HepG2 (cell line): ENCODE results near the gene ZNF669. TPM values are rescaled to one million over a fixed set of nuclear protein-coding genes. Genes with fewer than 3 reads are reported as not detected.
A peak's percentile ranks its signal among the peaks of the same experiment; 100 is the strongest.

Source experiments
- ATAC-seq: fragments of 200-7000 bp; cut with Tn5 transposase; 3 replicates; pipeline ENCODE4 v1.9.1; 2020; ENCODE audit warnings: mild to moderate bottlenecking, moderate library complexity
- BruUV-seq: library from RNA; stranded (reverse); fragments of 400-500 nt; replicated peaks from 2 replicates; lab custom pipeline; 2021; lab: Mats Ljungman, UMichigan
- CTCF ChIA-PET: fragments of 300-600 bp; formaldehyde crosslinking; extraction: SDS; loops from one replicate; lab custom pipeline; 2021; ENCODE audit warnings: low total read pairs, inconsistent platforms, low intra/inter-chr PET ratio; lab: Yijun Ruan, JAX
- POLR2A ChIA-PET: fragments of 350-600 bp; sonication (Branson Sonifier 250); formaldehyde crosslinking; loops from one replicate; lab custom pipeline; 2020; ENCODE audit warnings: antibody characterized with exemption, inconsistent platforms; lab: Yijun Ruan, JAX
- DNase-seq: peaks from one replicate; pipeline ENCODE4 v3.0.0-alpha.2; 2015; ENCODE audit warnings: low spot score
- FAIRE-seq: peaks from 3 replicates; lab custom pipeline; 2011; peaks lifted over from hg19 to GRCh38; lab: Jason Lieb, UNC
- H2AFZ ChIP-seq: one replicate; pipeline ENCODE4 v1.6.1; 2011; ENCODE audit warnings: low read length, inconsistent platforms
- H3K27ac ChIP-seq: fragments of 300-600 bp; 3 replicates; pipeline ENCODE4 v1.8.0; 2011; ENCODE audit warnings: mixed run types, mild to moderate bottlenecking, mixed read lengths, low read length, inconsistent platforms; ENCODE audit not compliant: insufficient read depth; ENCODE audit errors: extremely low read length
- H3K27me3 ChIP-seq, 2 experiments: fragments of 200-600 bp in 1 of 2; 2 replicates in 1 of 2; 3 replicates in 1 of 2; pipeline versions ENCODE4 v1.6.0 to v1.8.0; 2011; ENCODE audit warnings: low read length in 2 of 2, mild to moderate bottlenecking in 2 of 2, moderate library complexity in 2 of 2, inconsistent platforms in 1 of 2; ENCODE audit not compliant: insufficient read depth in 2 of 2, control insufficient read depth in 1 of 2
- H3K36me3 ChIP-seq, 2 experiments: fragments of 200-600 bp in 1 of 2; replicated peaks in 1 of 2; 2 replicates in 1 of 2; 3 replicates in 1 of 2; pipeline versions ENCODE4 v1.5.1 to v1.8.0; 2011; ENCODE audit warnings: low read length in 2 of 2, inconsistent platforms in 1 of 2; ENCODE audit not compliant: insufficient read depth in 2 of 2, control insufficient read depth in 1 of 2
- H3K4me1 ChIP-seq: 2 replicates; pipeline ENCODE4 v1.5.1; 2012; ENCODE audit warnings: low read length, inconsistent platforms; ENCODE audit not compliant: insufficient read depth
- H3K4me2 ChIP-seq: 2 replicates; pipeline ENCODE4 v1.6.0; 2011; ENCODE audit warnings: low read depth, low read length, inconsistent platforms
- H3K4me3 ChIP-seq, 3 experiments: fragments of 200-600 bp in 1 of 3; sonication (generic), shearing (Covaris generic) in 1 of 3; replicated peaks in 1 of 3; 2 replicates each; pipeline ENCODE4 v1.5.1; 2011 to 2016; ENCODE audit warnings: low read length in 3 of 3, inconsistent platforms in 2 of 3, low read depth in 2 of 3, mild to moderate bottlenecking in 2 of 3, control low read depth in 1 of 3, mixed read lengths in 1 of 3; ENCODE audit not compliant: insufficient read depth in 1 of 3
- H3K79me2 ChIP-seq: one replicate; pipeline ENCODE4 v1.6.1; 2011; ENCODE audit warnings: low read length, inconsistent platforms; ENCODE audit not compliant: insufficient read depth
- H3K9ac ChIP-seq: 2 replicates; pipeline ENCODE4 v1.6.0; 2011; ENCODE audit warnings: mild to moderate bottlenecking, low read depth, low read length, inconsistent platforms; ENCODE audit not compliant: insufficient read depth
- H3K9me3 ChIP-seq: 2 replicates; pipeline ENCODE4 v1.5.1; 2012; ENCODE audit warnings: mild to moderate bottlenecking, low read length
- H4K20me1 ChIP-seq: 2 replicates; pipeline ENCODE4 v1.6.0; 2011; ENCODE audit warnings: inconsistent platforms, mild to moderate bottlenecking, low read length, moderate library complexity; ENCODE audit not compliant: insufficient read depth
- EP300 ChIP-seq, 3 experiments: sonication (generic) in 1 of 3; formaldehyde crosslinking in 1 of 3; IDR thresholded peaks; 2 replicates each; pipeline versions ENCODE4 v1.5.1 to v1.6.1; 2011 to 2020; ENCODE audit warnings: low read depth in 2 of 3, low read length in 2 of 3, borderline replicate concordance in 1 of 3, improper control_type of control experiment in 1 of 3, mild to moderate bottlenecking in 1 of 3, missing genetic modification reagents in 1 of 3, moderate library complexity in 1 of 3
- JUND ChIP-seq: sonication (generic); formaldehyde crosslinking; IDR thresholded peaks from 2 replicates; pipeline ENCODE4 v1.8.0; 2022; ENCODE audit warnings: mild to moderate bottlenecking, missing genetic modification reagents
- PCBP2 ChIP-seq: fragments of 200-400 bp; formaldehyde crosslinking; optimal IDR thresholded peaks from 2 replicates; pipeline ENCODE3; 2018; ENCODE audit warnings: low read length, low read depth; ENCODE audit not compliant: poor library complexity, severe bottlenecking
- ZBTB8A ChIP-seq: sonication (generic); formaldehyde crosslinking; IDR thresholded peaks from 2 replicates; pipeline ENCODE4 v1.4.0; 2020; ENCODE audit warnings: mild to moderate bottlenecking, low read depth, missing genetic modification reagents, borderline replicate concordance
- ZHX1 ChIP-seq: sonication (generic); formaldehyde crosslinking; IDR thresholded peaks from 2 replicates; pipeline ENCODE4 v1.8.1; 2022; ENCODE audit warnings: low read depth, mild to moderate bottlenecking, missing genetic modification reagents
- ZNF138 ChIP-seq: sonication (generic); formaldehyde crosslinking; IDR thresholded peaks from 2 replicates; pipeline ENCODE4 v1.5.0; 2020; ENCODE audit warnings: mild to moderate bottlenecking, low read depth, missing genetic modification reagents
- ZNF276 ChIP-seq: sonication (generic); formaldehyde crosslinking; IDR thresholded peaks from 2 replicates; pipeline ENCODE4 v1.4.0; 2020; ENCODE audit warnings: mild to moderate bottlenecking, low read depth, missing genetic modification reagents
- ZNF414 ChIP-seq: sonication (generic); formaldehyde crosslinking; IDR thresholded peaks from 2 replicates; pipeline ENCODE4 v1.5.0; 2020; ENCODE audit warnings: missing genetic modification reagents
- ZNF670 ChIP-seq: sonication (generic); formaldehyde crosslinking; IDR thresholded peaks from 2 replicates; pipeline ENCODE4 v1.8.0; 2022; ENCODE audit warnings: mild to moderate bottlenecking, missing genetic modification reagents, borderline replicate concordance
- ZNF780A ChIP-seq: sonication (generic); formaldehyde crosslinking; IDR thresholded peaks from 2 replicates; pipeline ENCODE4 v1.8.0; 2022; ENCODE audit warnings: mild to moderate bottlenecking, missing genetic modification reagents, moderate library complexity
- WGBS: methylation state at CpG from one replicate; pipeline ENCODE4 v1.1.6; 2017; ENCODE audit warnings: low lambda C conversion rate; 5-methylcytosine and 5-hydroxymethylcytosine counted together
- in situ Hi-C: cut with HindIII; loops from 2 replicates; pipeline ENCODE4 v1.10.0; 2017; ENCODE audit warnings: low pct_unique_long_range_greater_than_20kb; ENCODE audit not compliant: extremely low pct_ligation_motif_present
- intact Hi-C: fragments of 100-400 bp; cut with micrococcal nuclease; formaldehyde crosslinking; loops from one replicate; pipeline ENCODE4 v1.10.0; 2022; ENCODE audit not compliant: unreplicated experiment
- polyA plus RNA-seq, 8 experiments: library from polyadenylated mRNA; depleted of rRNA in 3 of 8; stranded (reverse) in 7 of 8; unstranded in 1 of 8; fragments of >200 nt; fragmentation: Illumina TruSeq in 4 of 8; extraction: Trizol in 4 of 8; gene quantifications; 2 replicates each; pipeline versions ENCODE4 v1.2.1 to v1.2.3, GENCODE V29; 2011 to 2016; ENCODE audit warnings: low read depth in 4 of 8, missing spikeins in 1 of 8, mixed read lengths in 1 of 8; ENCODE audit not compliant: insufficient read depth in 1 of 8
- total RNA-seq, 5 experiments: library from RNA; depleted of rRNA; stranded (reverse); fragments of >200 nt; fragmentation: Illumina TruSeq; extraction: Trizol; gene quantifications; 2 replicates each; pipeline ENCODE4 v1.2.3, GENCODE V29; 2016; ENCODE audit warnings: low read depth in 1 of 5

Gene ZNF669
- total and polyA plus RNA-seq, 2 of the 13 experiments (the other 11 are each of a cell fraction or from before 2014, with no cell fraction given): 3.1 to 14.6 TPM

DNA sequence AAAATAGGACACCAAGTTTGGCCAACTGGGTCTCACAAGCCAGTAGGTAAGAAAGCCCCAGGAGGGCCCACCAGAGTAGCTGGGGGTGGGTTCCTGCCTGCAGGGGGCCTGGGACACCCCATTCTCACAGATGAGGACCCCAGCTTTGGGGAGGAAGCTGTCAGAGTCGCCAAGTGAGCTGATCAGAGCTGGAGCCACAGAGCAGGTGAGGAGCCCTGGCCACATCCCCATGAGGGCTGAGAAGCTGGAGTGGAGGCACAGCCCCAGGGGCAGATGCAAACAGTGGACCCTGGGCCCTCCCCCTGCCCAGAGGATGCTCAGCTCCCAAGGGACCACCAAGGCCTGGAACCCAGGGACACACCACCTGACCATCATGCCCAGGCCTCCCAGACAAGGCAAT is 16.9 kb downstream of the ZNF669 start:
- Histone ChIP-seq H3K4me1 (peaks cover 54% of the 10 kb centered on the region), H3K27ac (no peak overlapping the region), H4K20me1 (no peaks in the 10 kb centered on the region), H3K36me3 (no peaks in the 10 kb centered on the region), H3K4me2 (no peak overlapping the region; the same call in 1 of the 2 replicates), H2AFZ (no peak overlapping the region), H3K79me2 (no peaks in the 10 kb centered on the region), H3K27me3 (peaks cover 0 to 3% of the 10 kb centered on the region in 2 experiments; a peak in 1 of 5 replicates), H3K4me3 (no peak overlapping the region), H3K9me3 (no peaks in the 10 kb centered on the region), H3K9ac (no peak overlapping the region)
- ATAC-seq (peak; percentile 10), DNase-seq (no peak), FAIRE-seq (no peak)
- WGBS: no CpG with 5 or more reads among the region's 1 CpG
- ChIA-PET POLR2A (no interaction called here), CTCF (no interaction called here)
- in situ Hi-C loops: no loop called here
- intact Hi-C loops: no loop called here
- TF ChIP-seq ZNF414: no peak
- no peak for TF ChIP-seq EP300 (IDR thresholded peaks at IDR 0.05; ENCODE audit: low read depth in 2 of 2, low read length in 2 of 2)
- TF ChIP-seq EP300 (CRISPR knock-in tag; IDR thresholded peaks at IDR 0.05; ENCODE audit: borderline replicate concordance): no peak
- TF ChIP-seq ZNF670: no peak
- BruUV-seq: no TSS peak

DNA sequence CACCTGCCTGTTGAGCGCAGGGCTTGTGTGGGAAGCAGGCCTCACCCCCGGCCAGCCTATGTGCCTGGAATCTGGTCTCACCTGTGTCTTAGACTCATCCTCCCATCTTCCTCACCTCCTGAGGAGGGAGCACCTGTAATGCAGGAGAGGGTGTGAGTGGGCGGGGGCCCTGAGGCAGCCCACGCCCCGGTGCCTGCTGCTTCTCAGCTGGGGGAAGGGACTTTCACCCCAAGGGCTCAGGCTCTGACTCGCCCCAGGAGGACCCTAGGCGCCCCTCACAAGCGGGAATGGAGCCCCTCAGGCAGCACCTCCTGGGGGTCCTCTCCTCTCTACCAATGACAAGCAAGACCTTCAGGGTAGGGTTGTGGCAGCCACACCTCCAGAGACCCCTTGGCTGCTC is 18.8 kb downstream of the ZNF669 start:
- Histone ChIP-seq H3K79me2 (no peaks in the 10 kb centered on the region), H3K27me3 (no peaks in the 10 kb centered on the region; a peak in 1 of 5 replicates), H3K36me3 (no peaks in the 10 kb centered on the region), H3K4me1 (peaks cover 48% of the 10 kb centered on the region), H3K9ac (no peak overlapping the region), H2AFZ (no peak overlapping the region), H4K20me1 (no peaks in the 10 kb centered on the region), H3K4me2 (peak overlapping the region; percentile 57), H3K4me3 (peak overlapping the region in 1 of 3 experiments; percentile 20; a peak in 1 of 6 replicates), H3K27ac (no peak overlapping the region), H3K9me3 (no peaks in the 10 kb centered on the region)
- BruUV-seq: no TSS peak
- no peak for ATAC-seq
- no peak for FAIRE-seq
- DNase-seq: no peak
- CTCF ChIA-PET: no interaction called here
- WGBS: 71% methylated on average over 2 of the region's 8 CpGs
- POLR2A ChIA-PET: no interaction called here
- in situ Hi-C loops: no loop called here
- intact Hi-C loops: no loop called here
- no peak for TF ChIP-seq ZNF276
- TF ChIP-seq ZNF138 (CRISPR knock-in tag): no peak
- no peak for TF ChIP-seq ZBTB8A (CRISPR knock-in tag)
- TF ChIP-seq JUND (CRISPR knock-in tag): no peak
- TF ChIP-seq PCBP2: no peak
- no peak for TF ChIP-seq ZHX1 (CRISPR knock-in tag)
- no peak for TF ChIP-seq ZNF780A (CRISPR knock-in tag)
